NCI-H1436 treated with DMSO at 0.1 percent for 48 hours (cell line): Measurements from ENCODE around the gene KHDRBS1.
"Not testable (repeated sequence)": the region's sequence is repeated elsewhere in the genome, so short reads cannot be mapped to it uniquely, and the experiment has no call there.

Source experiments
- DNase-seq: peaks from one replicate; lab custom pipeline; 2025; lab: John Stamatoyannopoulos, UW

Gene KHDRBS1

GRCh38 chr1:32012709-32013385 lies 821 bp upstream of the KHDRBS1 start:
- DNase-seq = no peak

GRCh38 chr1:32014199-32014947 lies 705 bp downstream of the KHDRBS1 start:
- no peak for DNase-seq

- DNase-seq = no peak
Observed at GRCh38 chr1:32014948-32015273, 1.2 kb downstream of the KHDRBS1 start.

DNA sequence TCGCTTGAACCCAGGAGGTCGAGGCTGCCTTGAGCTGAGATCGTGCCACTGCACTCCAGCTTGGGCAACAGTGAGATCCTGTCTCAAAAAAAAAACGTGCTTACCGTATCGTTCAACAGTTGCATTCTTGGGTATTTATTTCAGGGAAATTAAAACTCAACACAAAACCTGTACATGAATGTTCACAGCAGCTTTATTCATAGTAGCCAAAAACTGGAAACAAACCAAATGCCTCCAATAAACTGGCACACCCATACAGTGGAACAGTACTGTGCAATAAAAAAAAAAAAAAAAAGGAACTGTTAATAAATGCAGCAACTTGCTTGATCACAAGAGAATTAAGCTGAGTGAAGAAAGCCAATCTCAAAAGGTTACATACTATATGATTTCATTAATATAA lies 6.7 kb downstream of the KHDRBS1 start:
- no peak for DNase-seq

DNA sequence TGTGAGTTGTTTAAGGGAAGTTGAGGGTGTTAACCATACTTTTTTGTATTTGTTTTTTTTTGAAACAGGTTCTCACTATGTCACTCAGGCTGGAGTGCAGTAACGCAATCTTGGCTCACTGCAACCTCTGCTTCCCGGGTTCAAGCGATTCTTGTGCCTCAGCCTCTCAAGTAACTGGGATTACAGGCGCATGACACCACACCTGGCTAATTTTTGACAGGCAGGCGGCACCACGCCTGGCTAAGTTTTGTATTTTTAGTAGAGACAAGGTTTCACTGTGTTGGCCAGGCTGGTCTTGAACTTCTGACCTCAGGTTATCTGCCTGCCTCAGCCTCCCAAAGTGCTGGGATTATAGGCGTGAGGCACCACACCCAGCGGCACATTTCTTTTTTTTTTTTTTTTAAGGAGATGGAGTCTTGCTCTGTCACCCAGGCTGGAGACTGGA lies 7.9 kb downstream of the KHDRBS1 start:
- DNase-seq = not testable (repeated sequence)

GRCh38 chr1:32023351-32023750 lies 9.7 kb downstream of the KHDRBS1 start:
- no peak for DNase-seq

DNA sequence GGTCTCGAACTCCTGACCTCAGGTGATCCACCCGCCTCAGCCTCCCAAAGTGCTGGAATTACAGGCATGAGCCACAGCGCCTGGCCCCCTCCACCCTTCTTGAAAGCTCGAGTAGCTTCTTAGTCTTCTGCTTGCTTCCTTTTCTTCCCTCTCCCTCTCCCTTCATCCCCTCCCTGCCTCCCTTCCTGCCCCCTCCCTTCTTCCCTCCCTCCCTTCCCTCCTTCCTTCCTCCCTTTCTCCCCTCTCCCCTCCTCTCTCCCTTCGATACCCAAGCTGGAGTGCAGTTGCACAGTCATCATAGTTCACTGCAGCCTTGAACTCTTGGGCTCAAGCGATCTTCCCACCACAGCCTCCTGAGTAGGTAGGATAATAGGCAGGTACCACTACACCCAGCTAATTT lies 11.8 kb downstream of the KHDRBS1 start:
- no peak for DNase-seq

DNA sequence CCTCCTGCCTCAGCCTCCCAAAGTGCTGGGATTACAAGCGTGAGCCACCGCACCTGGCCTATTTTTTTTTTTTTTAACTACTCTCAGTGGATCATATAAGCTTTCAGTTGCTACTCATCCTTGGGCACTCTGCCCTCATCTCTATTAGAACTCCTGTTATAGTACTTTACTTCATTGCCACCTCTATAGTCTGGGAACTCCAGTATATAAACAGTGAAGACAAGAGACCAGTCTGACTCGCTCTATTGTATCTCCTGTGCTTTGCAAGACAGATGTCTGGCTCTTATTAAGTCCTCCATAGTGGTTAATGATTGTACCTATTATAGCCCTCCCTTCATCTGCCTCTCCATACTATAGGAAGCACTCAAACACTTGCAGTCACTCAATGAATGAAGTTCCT lies 15.1 kb downstream of the KHDRBS1 start:
- peak; percentile 55 for DNase-seq

DNA sequence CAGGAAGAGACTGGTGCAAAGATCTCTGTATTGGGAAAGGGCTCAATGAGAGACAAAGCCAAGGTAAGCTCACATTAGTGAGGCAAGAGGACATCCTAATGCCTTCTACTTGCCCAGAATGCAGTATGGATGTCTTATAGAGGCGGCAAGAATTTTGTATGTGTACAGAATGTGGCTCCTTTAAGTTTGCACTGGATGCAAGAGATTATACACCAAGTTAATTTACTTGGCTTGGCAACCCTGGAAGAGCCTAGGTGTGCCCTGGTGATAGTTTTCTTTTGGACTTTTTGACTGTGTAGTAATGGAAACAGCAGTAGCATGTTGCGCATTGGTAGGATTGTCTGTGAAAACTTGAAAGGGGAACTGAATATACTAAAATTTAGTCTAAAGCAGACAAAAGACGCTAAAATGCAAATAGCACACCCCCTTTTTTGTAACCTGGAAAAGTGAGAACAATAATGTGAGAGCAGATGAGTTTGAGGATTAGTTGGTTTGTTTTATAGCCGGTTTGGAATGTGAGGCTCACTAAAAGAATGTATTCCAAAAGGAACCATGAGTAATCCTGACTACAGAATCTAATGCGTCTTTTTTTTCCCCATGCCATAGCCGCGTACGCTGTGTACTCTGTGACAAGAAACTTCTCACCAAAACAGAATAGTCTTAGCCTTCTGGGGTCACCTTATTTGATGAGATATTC lies 18.1 kb downstream of the KHDRBS1 start:
- DNase-seq = no peak

GRCh38 chr1:32032275-32032615 lies 18.6 kb downstream of the KHDRBS1 start:
- DNase-seq = no peak

DNA sequence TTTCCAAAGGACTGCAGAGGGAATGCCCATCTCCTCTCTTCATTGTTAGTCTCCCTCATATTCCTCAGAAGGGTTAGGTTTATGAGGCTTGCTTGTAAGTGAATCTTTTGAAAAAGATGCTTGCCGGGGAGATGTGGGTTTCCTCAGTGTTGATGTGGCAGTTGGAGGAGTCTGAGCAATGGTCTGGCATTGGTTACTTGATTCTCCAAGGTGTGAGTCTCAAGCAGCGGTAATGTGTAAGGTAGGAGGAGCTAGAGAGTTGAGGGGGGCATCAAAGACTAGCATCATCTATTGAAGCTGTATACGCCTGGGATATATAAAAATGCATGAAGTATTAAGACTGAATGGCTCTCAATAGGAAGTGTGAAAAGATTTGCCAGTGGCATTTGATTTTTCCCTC lies 21.5 kb downstream of the KHDRBS1 start:
- no peak for DNase-seq

GRCh38 chr1:32040711-32041110 lies 27.0 kb downstream of the KHDRBS1 start:
- no peak for DNase-seq

- no peak for DNase-seq
Observed at GRCh38 chr1:32042330-32042729, 28.7 kb downstream of the KHDRBS1 start.

DNA sequence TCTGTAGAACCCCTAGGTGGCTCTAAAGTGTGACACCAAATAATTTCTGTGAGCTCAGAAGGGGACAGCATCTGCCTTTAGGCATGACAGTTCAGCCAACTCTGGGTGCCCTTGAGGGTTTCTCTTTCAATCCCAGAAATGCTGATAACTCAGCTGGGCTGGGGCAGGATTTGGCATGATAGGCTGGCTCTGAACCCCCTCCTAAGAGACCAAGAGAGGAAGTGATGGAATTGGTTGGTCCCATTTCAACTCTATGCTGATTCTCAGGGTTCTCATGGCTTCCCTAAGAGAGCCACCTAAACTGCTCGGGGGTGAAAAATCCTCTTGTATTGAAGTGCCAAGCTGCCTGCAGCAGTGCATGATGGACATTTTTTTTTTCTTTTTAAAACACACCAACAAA lies 30.6 kb downstream of the KHDRBS1 start:
- DNase-seq = no peak

GRCh38 chr1:32045772-32046171 lies 32.1 kb downstream of the KHDRBS1 start:
- DNase-seq = no peak

GRCh38 chr1:32047701-32048100 lies 34.0 kb downstream of the KHDRBS1 start:
- DNase-seq = no peak

- DNase-seq = no peak
Observed at GRCh38 chr1:32048440-32048839, 34.8 kb downstream of the KHDRBS1 start.

- no peak for DNase-seq
Observed at GRCh38 chr1:32051706-32052105, 38.0 kb downstream of the KHDRBS1 start.

- DNase-seq = no peak
Observed at GRCh38 chr1:32052887-32053286, 39.2 kb downstream of the KHDRBS1 start.

DNA sequence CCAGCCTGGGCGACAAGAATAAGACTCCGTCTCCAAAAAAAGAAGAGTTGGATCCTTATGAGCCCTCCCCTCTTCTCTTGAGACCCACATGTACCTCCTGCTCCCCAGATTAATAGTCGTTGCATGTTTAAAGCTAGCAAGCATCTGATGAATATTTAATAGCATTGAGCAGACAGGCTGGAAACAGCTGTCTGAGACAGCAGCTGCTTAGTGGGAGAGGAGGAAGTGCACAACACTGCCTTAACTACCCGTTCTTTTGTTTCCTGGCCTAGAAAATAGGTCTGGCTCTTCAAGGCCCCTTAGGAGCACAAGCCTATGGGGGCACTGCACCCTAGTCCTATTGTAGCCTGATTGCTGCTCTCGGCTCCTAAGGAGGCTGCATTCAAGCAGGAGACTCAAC lies 41.7 kb downstream of the KHDRBS1 start:
- peak; percentile 37 for DNase-seq

DNA sequence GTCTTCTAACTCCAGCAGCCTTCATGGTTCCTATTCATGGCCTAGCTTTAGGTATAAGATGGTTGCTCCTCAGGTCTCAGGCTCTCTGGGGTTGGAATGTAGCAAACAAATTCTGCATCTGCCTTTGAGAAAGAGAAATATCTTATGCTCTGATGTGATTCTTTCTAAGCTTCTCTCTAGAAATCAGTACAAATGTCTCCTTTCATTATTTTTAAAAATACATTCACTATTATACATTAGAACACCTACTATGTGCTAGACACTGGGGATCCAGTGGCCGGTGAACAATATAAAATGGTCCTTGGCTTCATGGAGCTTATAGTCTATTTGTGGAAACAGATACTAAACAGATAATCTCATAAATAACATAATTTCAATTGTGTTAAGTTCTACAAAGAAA lies 42.9 kb downstream of the KHDRBS1 start:
- DNase-seq = no peak

DNA sequence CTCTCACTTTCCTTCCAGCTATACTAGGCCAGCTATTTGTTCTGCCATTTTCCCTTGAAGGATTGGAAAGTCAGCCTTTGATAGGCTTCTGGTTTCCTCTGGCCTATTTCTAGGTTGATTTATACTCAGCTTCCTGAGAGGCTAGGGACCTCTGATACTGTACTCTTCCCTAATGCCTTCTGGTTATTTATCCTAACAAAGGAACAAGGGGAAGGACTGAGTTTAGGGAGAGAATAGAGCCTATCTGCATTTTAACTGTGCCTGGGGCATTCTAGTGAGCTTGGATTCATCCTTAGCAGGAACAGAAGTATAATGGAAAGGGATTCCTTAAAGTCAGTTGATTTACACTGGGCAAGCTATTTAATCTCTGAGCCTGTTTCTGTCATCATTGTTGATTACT lies 47.2 kb downstream of the KHDRBS1 start:
- DNase-seq = no peak

DNA sequence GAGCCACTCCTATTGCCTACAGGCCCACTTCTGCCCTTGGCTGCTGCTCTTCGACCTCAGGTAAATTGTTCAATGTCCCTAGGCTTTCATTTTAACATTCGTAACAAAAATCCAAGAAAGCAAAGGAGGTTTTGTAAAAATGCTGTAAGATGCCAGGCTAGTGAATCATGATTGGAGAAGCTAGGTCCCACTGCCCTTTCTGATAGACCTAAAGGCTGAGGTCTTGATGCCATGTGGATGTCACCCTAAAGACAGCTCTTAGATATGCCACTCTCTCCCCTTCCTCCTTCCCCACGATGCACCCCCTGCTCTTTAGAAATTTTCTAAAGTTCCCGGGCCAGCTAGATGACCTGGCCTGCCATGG lies 49.2 kb downstream of the KHDRBS1 start:
- DNase-seq = no peak
